Keratinocyte (primary cell): ENCODE data around the gene RHBDD1.

ENCODE experiments used
- CTCF ChIP-seq, 3 experiments: IDR thresholded peaks in 1 of 3; conservative IDR thresholded peaks in 1 of 3; optimal IDR thresholded peaks in 1 of 3; 2 replicates in 2 of 3; 3 replicates in 1 of 3; pipeline versions ENCODE3 to v1.5.1; 2011; ENCODE audit warnings: low read length in 3 of 3, mild to moderate bottlenecking in 3 of 3, moderate library complexity in 2 of 3, control low read depth in 1 of 3, inconsistent platforms in 1 of 3; ENCODE audit not compliant: insufficient read depth in 2 of 3; ENCODE audit errors: extremely low read depth in 1 of 3
- EZH2 ChIP-seq: IDR thresholded peaks from one replicate; pipeline ENCODE4 v1.6.1; 2012; ENCODE audit warnings: inconsistent platforms, mild to moderate bottlenecking, low read length, moderate library complexity

GRCh38 chr2:226797989-226798421 lies 37.8 kb upstream of the RHBDD1 start:
- no peak for TF ChIP-seq CTCF (optimal IDR thresholded peaks at IDR 0.05 in 1 of 3, IDR thresholded peaks at IDR 0.05 in 1 of 3, conservative IDR thresholded peaks at IDR 0.05 in 1 of 3; ENCODE audit: extremely low read depth in 1 of 3, insufficient read depth in 2 of 3, low read length in 3 of 3)
- TF ChIP-seq EZH2, result no peak
